ENCODE measurements around the gene COMMD1.

- TF ChIP-seq EZH2phosphoT487 (conservative IDR thresholded peaks at IDR 0.05; ENCODE audit: low read length) = no peak
- TF ChIP-seq CTCF (IDR thresholded peaks at IDR 0.05; ENCODE audit: insufficient read depth, low read length, poor library complexity, severe bottlenecking) = no peak
These were observed 63.9 kb downstream of the COMMD1 start for GRCh38 chr2:61969376-61969775.

All from SU-DHL-6 (cell line).